HEK293 (cell line): ENCODE measurements around the gene KRT78.
A peak's percentile ranks its signal among the peaks of the same experiment; 100 is the strongest.

Experiments
- CTCF ChIA-PET: fragments of 350-600 bp; formaldehyde crosslinking; extraction: SDS; loops from one replicate; lab custom pipeline; 2021; ENCODE audit warnings: antibody characterized with exemption; lab: Yijun Ruan, JAX
- POLR2A ChIA-PET: fragments of 300-600 bp; formaldehyde crosslinking; extraction: SDS; loops from one replicate; lab custom pipeline; 2020; ENCODE audit warnings: antibody characterized with exemption, inconsistent platforms; lab: Yijun Ruan, JAX
- H3K27ac ChIP-seq: fragments of 200-500 bp; sonication (Bioruptor generic); 2 replicates; pipeline ENCODE4 v1.5.1; 2014; ENCODE audit warnings: low read depth, low read length, control low read depth, inconsistent platforms; ENCODE audit errors: extremely low read depth
- H3K36me3 ChIP-seq, 2 experiments: fragments of 200-500 bp in 1 of 2; sonication (Bioruptor generic) in 1 of 2; 1 replicate in 1 of 2; 2 replicates in 1 of 2; pipeline ENCODE4 v1.5.1; 2014 to 2017; ENCODE audit warnings: inconsistent platforms in 2 of 2, low read length in 2 of 2; ENCODE audit not compliant: control insufficient read depth in 2 of 2, insufficient read depth in 1 of 2
- H3K4me1 ChIP-seq: fragments of 200-500 bp; sonication (Bioruptor generic); 2 replicates; pipeline ENCODE4 v1.5.1; 2014; ENCODE audit warnings: mild to moderate bottlenecking, low read length, inconsistent platforms; ENCODE audit not compliant: control insufficient read depth, insufficient read depth
- H3K4me3 ChIP-seq: 2 replicates; pipeline ENCODE4 v1.5.1; 2011; ENCODE audit warnings: low read depth, mild to moderate bottlenecking, control low read depth, low read length, moderate library complexity
- H3K9me3 ChIP-seq: fragments of 200-500 bp; sonication (Bioruptor generic); 2 replicates; pipeline ENCODE4 v1.5.1; 2014; ENCODE audit warnings: low read depth, low read length, inconsistent platforms; ENCODE audit not compliant: control insufficient read depth, insufficient read depth
- GLIS2 ChIP-seq: fragments of 450-650 bp; formaldehyde crosslinking; IDR thresholded peaks from 2 replicates; pipeline ENCODE4 v1.5.1; 2016; ENCODE audit warnings: missing biosample characterization, missing genetic modification characterization
- IKZF3 ChIP-seq: fragments of 450-650 bp; IDR thresholded peaks from 2 replicates; pipeline ENCODE4 v1.5.0; 2018; ENCODE audit warnings: missing biosample characterization, mild to moderate bottlenecking, missing genetic modification characterization, moderate library complexity
- KLF1 ChIP-seq: fragments of 450-650 bp; formaldehyde crosslinking; IDR thresholded peaks from 2 replicates; pipeline ENCODE4 v1.5.1; 2016; ENCODE audit warnings: missing biosample characterization, missing genetic modification characterization
- KLF16 ChIP-seq: fragments of 450-650 bp; formaldehyde crosslinking; IDR thresholded peaks from 2 replicates; pipeline ENCODE4 v1.5.1; 2017; ENCODE audit warnings: missing biosample characterization, missing genetic modification characterization
- KLF7 ChIP-seq: fragments of 450-650 bp; formaldehyde crosslinking; IDR thresholded peaks from 2 replicates; pipeline ENCODE4 v1.5.1; 2016; ENCODE audit warnings: missing biosample characterization, missing genetic modification characterization, borderline replicate concordance
- RBAK ChIP-seq: fragments of 450-650 bp; formaldehyde crosslinking; IDR thresholded peaks from 2 replicates; pipeline ENCODE4 v1.5.1; 2016; ENCODE audit warnings: missing biosample characterization, missing genetic modification characterization
- SP7 ChIP-seq: fragments of 450-650 bp; formaldehyde crosslinking; IDR thresholded peaks from 2 replicates; pipeline ENCODE4 v1.5.1; 2016; ENCODE audit warnings: missing biosample characterization, missing genetic modification characterization
- ZBTB17 ChIP-seq: fragments of 450-650 bp; formaldehyde crosslinking; IDR thresholded peaks from 2 replicates; pipeline ENCODE4 v1.5.1; 2016; ENCODE audit warnings: missing biosample characterization, missing genetic modification characterization
- ZBTB20 ChIP-seq: fragments of 450-650 bp; formaldehyde crosslinking; IDR thresholded peaks from 2 replicates; pipeline ENCODE4 v1.5.1; 2016; ENCODE audit warnings: missing biosample characterization, missing genetic modification characterization
- ZBTB7A ChIP-seq: fragments of 450-650 bp; formaldehyde crosslinking; IDR thresholded peaks from 2 replicates; pipeline ENCODE4 v1.5.1; 2016; ENCODE audit warnings: low read depth, missing biosample characterization, missing genetic modification characterization
- ZNF600 ChIP-seq: fragments of 450-650 bp; formaldehyde crosslinking; IDR thresholded peaks from 2 replicates; pipeline ENCODE4 v1.5.1; 2016; ENCODE audit warnings: missing biosample characterization, missing genetic modification characterization
- ZNF624 ChIP-seq: fragments of 450-650 bp; formaldehyde crosslinking; IDR thresholded peaks from 2 replicates; pipeline ENCODE4 v1.5.1; 2017; ENCODE audit warnings: missing biosample characterization, missing genetic modification characterization
- ZNF654 ChIP-seq: fragments of 450-650 bp; formaldehyde crosslinking; IDR thresholded peaks from 2 replicates; pipeline ENCODE4 v1.5.1; 2016; ENCODE audit warnings: low read depth, missing biosample characterization, missing genetic modification characterization
- ZNF660 ChIP-seq: fragments of 450-650 bp; IDR thresholded peaks from 2 replicates; pipeline ENCODE4 v1.5.1; 2018; ENCODE audit warnings: missing biosample characterization, mild to moderate bottlenecking, missing genetic modification characterization
- ZSCAN30 ChIP-seq: fragments of 450-650 bp; IDR thresholded peaks from 2 replicates; pipeline ENCODE4 v1.5.1; 2018; ENCODE audit warnings: missing biosample characterization, mild to moderate bottlenecking, missing genetic modification characterization, moderate library complexity
- TF ChIP-seq, protein P1 (sequence below): fragments of 450-650 bp; formaldehyde crosslinking; IDR thresholded peaks from 2 replicates; pipeline ENCODE4 v1.5.1; 2016; ENCODE audit warnings: missing biosample characterization, missing genetic modification characterization
- TF ChIP-seq, protein P2 (sequence below): fragments of 450-650 bp; formaldehyde crosslinking; IDR thresholded peaks from 2 replicates; pipeline ENCODE4 v1.5.1; 2016; ENCODE audit warnings: missing biosample characterization, missing genetic modification characterization
- TF ChIP-seq, protein P3 (sequence below): fragments of 450-650 bp; formaldehyde crosslinking; IDR thresholded peaks from 2 replicates; pipeline ENCODE4 v1.5.1; 2016; ENCODE audit warnings: missing biosample characterization, missing genetic modification characterization
- TF ChIP-seq, protein P4 (sequence below): fragments of 450-650 bp; formaldehyde crosslinking; IDR thresholded peaks from 2 replicates; pipeline ENCODE4 v1.5.1; 2017; ENCODE audit warnings: missing biosample characterization, missing genetic modification characterization
- TF ChIP-seq, protein P5 (sequence below): fragments of 450-650 bp; formaldehyde crosslinking; IDR thresholded peaks from 2 replicates; pipeline ENCODE4 v1.5.1; 2017; ENCODE audit warnings: missing biosample characterization, missing genetic modification characterization
- TF ChIP-seq, protein P6 (sequence below): fragments of 450-650 bp; formaldehyde crosslinking; IDR thresholded peaks from 2 replicates; pipeline ENCODE4 v1.5.1; 2016; ENCODE audit warnings: missing biosample characterization, missing genetic modification characterization

The KRT78 gene

DNA sequence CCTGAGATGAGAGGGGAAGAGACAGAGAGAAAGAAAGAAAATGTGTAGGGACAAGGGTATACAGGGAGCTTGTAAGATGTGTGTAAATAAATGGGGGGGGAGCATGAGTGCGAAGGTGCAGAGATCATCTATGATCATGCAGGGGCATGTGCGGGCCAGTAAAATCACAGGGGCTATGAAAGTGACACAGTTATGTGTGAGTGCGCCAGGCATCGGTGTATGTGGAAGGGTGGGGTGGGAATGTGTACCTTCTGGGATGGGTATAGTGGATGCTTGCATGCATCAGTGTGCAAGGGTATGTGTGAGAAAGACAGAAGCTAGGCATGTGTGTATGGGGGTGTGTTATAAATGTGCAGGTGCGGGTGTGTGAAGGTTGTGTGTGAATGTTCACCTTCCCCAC lies 18.4 kb upstream of the KRT78 start:
- Histone ChIP-seq H3K36me3 (no peaks in the 10 kb centered on the region), H3K9me3 (no peaks in the 10 kb centered on the region), H3K4me1 (peaks cover 6% of the 10 kb centered on the region; the same call in 1 of the 2 replicates), H3K4me3 (no peak overlapping the region), H3K27ac (no peak overlapping the region)
- ChIA-PET POLR2A (interaction anchor here (0.6 kb wide), 1 partner anchor 455 kb away, joined by 5 read pairs; no protein-coding TSS in a partner anchor), CTCF (interaction anchor here (0.6 to 3.6 kb wide), 11 partner anchors 12 to 897 kb away, joined by 3 to 41 read pairs (median 4); no protein-coding TSS in a partner anchor)
- TF ChIP-seq, protein P1, sequence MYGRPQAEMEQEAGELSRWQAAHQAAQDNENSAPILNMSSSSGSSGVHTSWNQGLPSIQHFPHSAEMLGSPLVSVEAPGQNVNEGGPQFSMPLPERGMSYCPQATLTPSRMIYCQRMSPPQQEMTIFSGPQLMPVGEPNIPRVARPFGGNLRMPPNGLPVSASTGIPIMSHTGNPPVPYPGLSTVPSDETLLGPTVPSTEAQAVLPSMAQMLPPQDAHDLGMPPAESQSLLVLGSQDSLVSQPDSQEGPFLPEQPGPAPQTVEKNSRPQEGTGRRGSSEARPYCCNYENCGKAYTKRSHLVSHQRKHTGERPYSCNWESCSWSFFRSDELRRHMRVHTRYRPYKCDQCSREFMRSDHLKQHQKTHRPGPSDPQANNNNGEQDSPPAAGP = 0 out of 2 replicates have a peak, but pooled peaks have one; percentile 23
- TF ChIP-seq, protein P2, sequence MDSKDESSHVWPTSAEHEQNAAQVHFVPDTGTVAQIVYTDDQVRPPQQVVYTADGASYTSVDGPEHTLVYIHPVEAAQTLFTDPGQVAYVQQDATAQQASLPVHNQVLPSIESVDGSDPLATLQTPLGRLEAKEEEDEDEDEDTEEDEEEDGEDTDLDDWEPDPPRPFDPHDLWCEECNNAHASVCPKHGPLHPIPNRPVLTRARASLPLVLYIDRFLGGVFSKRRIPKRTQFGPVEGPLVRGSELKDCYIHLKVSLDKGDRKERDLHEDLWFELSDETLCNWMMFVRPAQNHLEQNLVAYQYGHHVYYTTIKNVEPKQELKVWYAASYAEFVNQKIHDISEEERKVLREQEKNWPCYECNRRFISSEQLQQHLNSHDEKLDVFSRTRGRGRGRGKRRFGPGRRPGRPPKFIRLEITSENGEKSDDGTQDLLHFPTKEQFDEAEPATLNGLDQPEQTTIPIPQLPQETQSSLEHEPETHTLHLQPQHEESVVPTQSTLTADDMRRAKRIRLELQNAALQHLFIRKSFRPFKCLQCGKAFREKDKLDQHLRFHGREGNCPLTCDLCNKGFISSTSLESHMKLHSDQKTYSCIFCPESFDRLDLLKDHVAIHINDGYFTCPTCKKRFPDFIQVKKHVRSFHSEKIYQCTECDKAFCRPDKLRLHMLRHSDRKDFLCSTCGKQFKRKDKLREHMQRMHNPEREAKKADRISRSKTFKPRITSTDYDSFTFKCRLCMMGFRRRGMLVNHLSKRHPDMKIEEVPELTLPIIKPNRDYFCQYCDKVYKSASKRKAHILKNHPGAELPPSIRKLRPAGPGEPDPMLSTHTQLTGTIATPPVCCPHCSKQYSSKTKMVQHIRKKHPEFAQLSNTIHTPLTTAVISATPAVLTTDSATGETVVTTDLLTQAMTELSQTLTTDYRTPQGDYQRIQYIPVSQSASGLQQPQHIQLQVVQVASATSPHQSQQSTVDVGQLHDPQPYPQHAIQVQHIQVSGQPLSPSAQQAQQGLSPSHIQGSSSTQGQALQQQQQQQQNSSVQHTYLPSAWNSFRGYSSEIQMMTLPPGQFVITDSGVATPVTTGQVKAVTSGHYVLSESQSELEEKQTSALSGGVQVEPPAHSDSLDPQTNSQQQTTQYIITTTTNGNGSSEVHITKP (tag by site-specific recombination) = no peak
- TF ChIP-seq, protein P3, sequence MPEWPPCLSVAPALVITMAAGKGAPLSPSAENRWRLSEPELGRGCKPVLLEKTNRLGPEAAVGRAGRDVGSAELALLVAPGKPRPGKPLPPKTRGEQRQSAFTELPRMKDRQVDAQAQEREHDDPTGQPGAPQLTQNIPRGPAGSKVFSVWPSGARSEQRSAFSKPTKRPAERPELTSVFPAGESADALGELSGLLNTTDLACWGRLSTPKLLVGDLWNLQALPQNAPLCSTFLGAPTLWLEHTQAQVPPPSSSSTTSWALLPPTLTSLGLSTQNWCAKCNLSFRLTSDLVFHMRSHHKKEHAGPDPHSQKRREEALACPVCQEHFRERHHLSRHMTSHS (tag by site-specific recombination) = no peak
- no peak for TF ChIP-seq KLF1

DNA sequence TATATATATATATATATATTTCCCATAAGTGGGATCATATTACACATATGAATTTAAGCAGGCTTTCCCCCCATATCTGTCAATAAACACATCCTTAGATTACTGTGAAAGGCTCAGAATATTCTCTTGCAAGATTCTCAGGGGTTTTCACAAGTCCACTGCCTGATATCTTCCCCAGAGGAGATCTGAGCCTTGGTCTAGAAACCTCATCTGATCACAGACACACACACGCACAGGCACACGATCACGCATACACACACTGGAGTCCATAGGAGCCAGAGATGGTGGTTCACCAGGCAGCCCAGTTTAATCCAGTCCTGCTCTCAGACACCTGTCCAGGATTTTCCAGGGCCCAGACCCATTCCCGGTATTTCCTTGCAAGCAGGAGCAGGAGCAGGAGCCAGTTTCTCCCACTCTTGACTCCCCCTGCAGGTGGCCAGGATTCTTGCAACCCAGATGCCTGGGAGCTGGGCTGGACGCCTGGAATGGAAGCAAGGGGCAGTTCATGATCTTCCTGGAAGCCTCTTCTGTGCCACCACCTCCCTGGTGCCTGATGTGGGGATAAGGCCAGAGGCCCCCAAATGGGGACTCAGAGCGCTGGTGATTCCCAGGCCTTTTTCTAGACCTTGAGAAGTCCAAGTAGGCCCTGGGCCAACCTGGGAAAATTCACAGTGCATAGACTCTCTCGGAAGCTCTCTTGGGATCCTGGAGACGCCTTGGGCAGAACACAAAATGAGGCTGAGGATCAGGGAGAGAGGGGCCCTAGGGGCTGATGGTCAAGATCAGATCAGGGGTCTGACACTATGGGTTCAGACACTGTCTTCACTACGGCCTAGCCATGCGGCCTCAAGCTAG lies 16.5 kb upstream of the KRT78 start:
- H3K9me3 ChIP-seq = no peaks in the 10 kb centered on the region
- ChIA-PET CTCF (interaction anchor here (0.6 to 3.6 kb wide), 38 partner anchors 8 to 721 kb away, joined by 3 to 41 read pairs (median 4); no protein-coding TSS in a partner anchor), POLR2A (interaction anchor here (1.0 kb wide), 1 partner anchor 8 kb away, joined by 3 read pairs; no protein-coding TSS in a partner anchor)
- no peaks in the 10 kb centered on the region for H3K36me3 ChIP-seq
- H3K4me1 ChIP-seq = no peaks in the 10 kb centered on the region; the same call in 1 of the 2 replicates
- no peak overlapping the region for H3K27ac ChIP-seq
- no peak overlapping the region for H3K4me3 ChIP-seq
- TF ChIP-seq ZSCAN30 (tag by site-specific recombination) = 0 out of 2 replicates have a peak, but pooled peaks have one; percentile 34
- TF ChIP-seq ZNF654 (tag by site-specific recombination) = peak; percentile 60
- TF ChIP-seq KLF7 (tag by site-specific recombination) = no peak
- TF ChIP-seq, protein P4, sequence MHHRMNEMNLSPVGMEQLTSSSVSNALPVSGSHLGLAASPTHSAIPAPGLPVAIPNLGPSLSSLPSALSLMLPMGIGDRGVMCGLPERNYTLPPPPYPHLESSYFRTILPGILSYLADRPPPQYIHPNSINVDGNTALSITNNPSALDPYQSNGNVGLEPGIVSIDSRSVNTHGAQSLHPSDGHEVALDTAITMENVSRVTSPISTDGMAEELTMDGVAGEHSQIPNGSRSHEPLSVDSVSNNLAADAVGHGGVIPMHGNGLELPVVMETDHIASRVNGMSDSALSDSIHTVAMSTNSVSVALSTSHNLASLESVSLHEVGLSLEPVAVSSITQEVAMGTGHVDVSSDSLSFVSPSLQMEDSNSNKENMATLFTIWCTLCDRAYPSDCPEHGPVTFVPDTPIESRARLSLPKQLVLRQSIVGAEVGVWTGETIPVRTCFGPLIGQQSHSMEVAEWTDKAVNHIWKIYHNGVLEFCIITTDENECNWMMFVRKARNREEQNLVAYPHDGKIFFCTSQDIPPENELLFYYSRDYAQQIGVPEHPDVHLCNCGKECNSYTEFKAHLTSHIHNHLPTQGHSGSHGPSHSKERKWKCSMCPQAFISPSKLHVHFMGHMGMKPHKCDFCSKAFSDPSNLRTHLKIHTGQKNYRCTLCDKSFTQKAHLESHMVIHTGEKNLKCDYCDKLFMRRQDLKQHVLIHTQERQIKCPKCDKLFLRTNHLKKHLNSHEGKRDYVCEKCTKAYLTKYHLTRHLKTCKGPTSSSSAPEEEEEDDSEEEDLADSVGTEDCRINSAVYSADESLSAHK = no peak
- peak; percentile 83 for TF ChIP-seq ZBTB17 (tag by site-specific recombination)
- 0 out of 2 replicates have a peak, but pooled peaks have one; percentile 48 for TF ChIP-seq ZNF660 (tag by site-specific recombination)
- TF ChIP-seq ZBTB7A (tag by site-specific recombination) = no peak
- TF ChIP-seq, protein P5, sequence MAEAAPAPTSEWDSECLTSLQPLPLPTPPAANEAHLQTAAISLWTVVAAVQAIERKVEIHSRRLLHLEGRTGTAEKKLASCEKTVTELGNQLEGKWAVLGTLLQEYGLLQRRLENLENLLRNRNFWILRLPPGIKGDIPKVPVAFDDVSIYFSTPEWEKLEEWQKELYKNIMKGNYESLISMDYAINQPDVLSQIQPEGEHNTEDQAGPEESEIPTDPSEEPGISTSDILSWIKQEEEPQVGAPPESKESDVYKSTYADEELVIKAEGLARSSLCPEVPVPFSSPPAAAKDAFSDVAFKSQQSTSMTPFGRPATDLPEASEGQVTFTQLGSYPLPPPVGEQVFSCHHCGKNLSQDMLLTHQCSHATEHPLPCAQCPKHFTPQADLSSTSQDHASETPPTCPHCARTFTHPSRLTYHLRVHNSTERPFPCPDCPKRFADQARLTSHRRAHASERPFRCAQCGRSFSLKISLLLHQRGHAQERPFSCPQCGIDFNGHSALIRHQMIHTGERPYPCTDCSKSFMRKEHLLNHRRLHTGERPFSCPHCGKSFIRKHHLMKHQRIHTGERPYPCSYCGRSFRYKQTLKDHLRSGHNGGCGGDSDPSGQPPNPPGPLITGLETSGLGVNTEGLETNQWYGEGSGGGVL (tag by site-specific recombination) = no peak
- TF ChIP-seq, protein P6, sequence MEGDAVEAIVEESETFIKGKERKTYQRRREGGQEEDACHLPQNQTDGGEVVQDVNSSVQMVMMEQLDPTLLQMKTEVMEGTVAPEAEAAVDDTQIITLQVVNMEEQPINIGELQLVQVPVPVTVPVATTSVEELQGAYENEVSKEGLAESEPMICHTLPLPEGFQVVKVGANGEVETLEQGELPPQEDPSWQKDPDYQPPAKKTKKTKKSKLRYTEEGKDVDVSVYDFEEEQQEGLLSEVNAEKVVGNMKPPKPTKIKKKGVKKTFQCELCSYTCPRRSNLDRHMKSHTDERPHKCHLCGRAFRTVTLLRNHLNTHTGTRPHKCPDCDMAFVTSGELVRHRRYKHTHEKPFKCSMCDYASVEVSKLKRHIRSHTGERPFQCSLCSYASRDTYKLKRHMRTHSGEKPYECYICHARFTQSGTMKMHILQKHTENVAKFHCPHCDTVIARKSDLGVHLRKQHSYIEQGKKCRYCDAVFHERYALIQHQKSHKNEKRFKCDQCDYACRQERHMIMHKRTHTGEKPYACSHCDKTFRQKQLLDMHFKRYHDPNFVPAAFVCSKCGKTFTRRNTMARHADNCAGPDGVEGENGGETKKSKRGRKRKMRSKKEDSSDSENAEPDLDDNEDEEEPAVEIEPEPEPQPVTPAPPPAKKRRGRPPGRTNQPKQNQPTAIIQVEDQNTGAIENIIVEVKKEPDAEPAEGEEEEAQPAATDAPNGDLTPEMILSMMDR (tag by site-specific recombination) = peak; percentile 68; the same call in 1 of the 2 replicates
- TF ChIP-seq RBAK (tag by site-specific recombination) = no peak
- peak; percentile 80 for TF ChIP-seq ZBTB20 (tag by site-specific recombination)
- peak; percentile 36; the same call in 1 of the 2 replicates for TF ChIP-seq ZNF600
- no peak for TF ChIP-seq ZNF624 (tag by site-specific recombination)
- no peak for TF ChIP-seq KLF16 (tag by site-specific recombination)
- no peak for TF ChIP-seq SP7 (tag by site-specific recombination)
- no peak for TF ChIP-seq GLIS2 (tag by site-specific recombination)
- TF ChIP-seq IKZF3 (tag by site-specific recombination) = peak; percentile 96
